ENCODE results near the gene MAPK10.

DNA sequence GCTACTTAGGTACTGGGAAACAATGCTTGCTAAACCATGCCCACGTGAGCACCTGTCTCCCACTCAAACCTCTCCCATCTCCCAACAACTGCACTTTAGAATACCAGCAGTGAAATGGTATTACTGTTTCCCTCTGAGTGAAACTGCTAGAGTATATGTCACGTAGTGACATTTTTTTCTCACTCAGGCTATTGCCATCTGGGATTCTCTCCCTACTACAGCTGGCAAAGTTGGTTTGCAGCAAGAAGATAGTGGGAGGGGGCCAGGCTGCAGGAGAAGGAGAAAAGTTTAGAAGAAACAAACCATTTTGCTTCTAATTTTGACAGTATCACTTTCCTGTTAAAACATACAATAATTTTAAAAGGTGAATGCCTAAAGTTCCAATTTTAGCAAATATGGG, 358.3 kb downstream of the MAPK10 start:
- TF ChIP-seq, protein P1, sequence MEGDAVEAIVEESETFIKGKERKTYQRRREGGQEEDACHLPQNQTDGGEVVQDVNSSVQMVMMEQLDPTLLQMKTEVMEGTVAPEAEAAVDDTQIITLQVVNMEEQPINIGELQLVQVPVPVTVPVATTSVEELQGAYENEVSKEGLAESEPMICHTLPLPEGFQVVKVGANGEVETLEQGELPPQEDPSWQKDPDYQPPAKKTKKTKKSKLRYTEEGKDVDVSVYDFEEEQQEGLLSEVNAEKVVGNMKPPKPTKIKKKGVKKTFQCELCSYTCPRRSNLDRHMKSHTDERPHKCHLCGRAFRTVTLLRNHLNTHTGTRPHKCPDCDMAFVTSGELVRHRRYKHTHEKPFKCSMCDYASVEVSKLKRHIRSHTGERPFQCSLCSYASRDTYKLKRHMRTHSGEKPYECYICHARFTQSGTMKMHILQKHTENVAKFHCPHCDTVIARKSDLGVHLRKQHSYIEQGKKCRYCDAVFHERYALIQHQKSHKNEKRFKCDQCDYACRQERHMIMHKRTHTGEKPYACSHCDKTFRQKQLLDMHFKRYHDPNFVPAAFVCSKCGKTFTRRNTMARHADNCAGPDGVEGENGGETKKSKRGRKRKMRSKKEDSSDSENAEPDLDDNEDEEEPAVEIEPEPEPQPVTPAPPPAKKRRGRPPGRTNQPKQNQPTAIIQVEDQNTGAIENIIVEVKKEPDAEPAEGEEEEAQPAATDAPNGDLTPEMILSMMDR (IDR thresholded peaks at IDR 0.05): no peak
- TF ChIP-seq POLR2AphosphoS5 (IDR thresholded peaks at IDR 0.05) (no peak), POLR2A (IDR thresholded peaks at IDR 0.05) (no peak)
